ENCODE results near the gene ARHGAP11A. TPM values are rescaled to one million over a fixed set of nuclear protein-coding genes. Genes with fewer than 3 reads are reported as not detected.

The ARHGAP11A gene
- total RNA-seq, 1 donor from 2014 or later: 2.2 TPM

- DNase-seq (ENCODE audit: low read depth): no peak
These were observed 36.9 kb downstream of the ARHGAP11A start for GRCh38 chr15:32652178-32652577.

- peak; percentile 27 for DNase-seq (ENCODE audit: low read depth)
These were observed 40.8 kb downstream of the ARHGAP11A start for GRCh38 chr15:32656091-32656490.

DNA sequence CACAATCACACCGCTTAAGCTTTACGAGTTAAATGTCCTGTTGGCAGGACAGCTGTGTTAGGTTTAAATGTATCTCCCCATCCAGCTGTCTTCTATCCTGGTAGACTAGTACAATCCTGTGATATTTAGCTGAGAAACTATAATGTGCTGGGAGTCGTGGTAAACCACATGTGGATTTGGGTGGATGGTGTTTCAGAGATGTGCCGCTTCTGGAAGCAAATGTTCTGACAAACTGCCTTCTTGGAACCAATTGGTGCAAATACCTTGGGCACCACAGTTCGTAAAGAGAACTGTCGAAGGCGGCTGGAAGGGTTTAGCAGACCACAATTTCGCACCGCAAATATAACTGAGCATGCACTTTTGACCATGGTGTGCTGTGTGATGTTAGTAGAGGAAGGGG, 41.2 kb downstream of the ARHGAP11A start:
- DNase-seq (ENCODE audit: low read depth): peak; percentile 68

- DNase-seq (ENCODE audit: low read depth): no peak
These were observed 42.0 kb downstream of the ARHGAP11A start for GRCh38 chr15:32657198-32657883.

DNA sequence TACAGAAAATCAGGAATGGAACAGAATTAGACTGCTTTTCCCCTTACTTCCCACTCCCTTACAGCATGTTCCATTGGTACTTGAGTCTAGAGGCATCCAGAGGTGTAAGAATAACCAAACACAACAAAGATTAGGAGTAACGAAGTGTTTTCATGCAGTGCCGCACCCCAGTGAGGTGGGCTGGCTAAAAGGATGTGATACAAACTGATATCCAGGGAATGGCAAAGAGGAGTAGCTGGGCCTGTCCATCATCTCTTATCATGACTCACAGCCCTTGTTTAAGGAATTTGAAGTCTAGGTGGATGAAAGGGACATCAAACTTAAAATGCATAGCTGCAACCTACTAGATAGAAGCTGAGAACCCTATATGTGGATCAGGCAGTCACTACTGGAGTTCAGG, 42.6 kb downstream of the ARHGAP11A start:
- DNase-seq (ENCODE audit: low read depth): no peak

DNA sequence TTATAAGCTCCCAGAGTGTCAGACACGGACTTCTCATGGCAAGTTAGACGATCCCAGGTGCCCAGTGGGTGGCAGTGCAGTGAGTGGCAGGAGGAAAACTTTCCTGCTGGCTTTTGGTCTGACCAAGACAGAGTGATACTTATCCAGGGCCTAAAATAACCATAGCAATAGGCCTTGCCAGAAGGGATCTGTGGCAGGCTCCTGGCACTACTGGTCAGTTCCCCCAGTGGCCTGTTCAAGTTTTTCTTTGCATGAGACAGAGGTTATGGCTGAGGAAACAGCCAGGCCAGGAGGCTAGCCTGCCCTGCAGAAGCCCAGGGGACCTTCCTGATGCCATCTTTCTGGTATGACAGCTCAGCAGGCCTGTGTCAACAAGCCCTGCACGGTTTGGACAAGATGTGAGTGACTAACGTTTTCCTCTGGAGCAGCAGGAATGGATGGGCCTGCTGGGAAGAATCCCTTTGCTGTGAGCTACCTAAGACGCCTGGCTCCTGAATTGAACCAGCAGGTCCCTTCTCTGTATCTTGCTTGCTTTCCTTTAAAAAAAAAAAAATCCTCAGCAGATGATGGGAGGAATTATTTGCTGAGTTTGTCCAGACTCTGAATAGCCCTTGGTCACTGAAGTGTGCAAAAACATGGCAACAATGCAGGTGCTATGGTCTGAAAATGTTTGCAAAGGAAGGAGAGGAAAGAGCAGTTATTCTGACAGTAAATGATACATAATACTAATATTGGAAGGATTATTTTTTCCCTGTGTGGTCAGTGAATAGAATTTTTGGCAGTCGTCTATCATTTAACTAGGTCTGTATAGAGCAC, 44.2 kb downstream of the ARHGAP11A start:
- peak; percentile 72 for DNase-seq (ENCODE audit: low read depth)

GRCh38 chr15:32663671-32664070, 48.4 kb downstream of the ARHGAP11A start:
- peak; percentile 45 for DNase-seq (ENCODE audit: low read depth)

- DNase-seq (ENCODE audit: low read depth): no peak
These were observed 49.5 kb downstream of the ARHGAP11A start for GRCh38 chr15:32664796-32665195.

DNA sequence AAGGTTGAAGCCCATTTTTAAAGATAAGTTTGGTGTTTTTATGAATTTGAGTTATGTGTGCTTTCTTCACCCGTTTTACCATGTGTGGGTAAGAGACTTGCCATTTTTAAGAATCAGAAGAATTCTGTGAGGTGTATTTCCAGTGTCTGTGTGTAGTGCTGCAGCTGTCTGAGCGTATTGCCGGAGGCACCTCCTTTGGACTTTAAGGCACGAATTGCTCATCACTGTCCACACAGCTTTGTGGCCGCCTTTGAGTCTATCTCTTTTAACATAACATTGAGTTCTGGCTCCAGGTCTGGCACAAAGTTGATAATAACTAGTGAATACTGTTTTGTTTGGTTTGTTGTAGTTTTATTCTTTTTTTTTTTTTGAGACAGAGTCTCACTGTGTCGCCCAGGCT, 52.0 kb downstream of the ARHGAP11A start:
- no peak for DNase-seq (ENCODE audit: low read depth)

GRCh38 chr15:32668942-32669341, 53.6 kb downstream of the ARHGAP11A start:
- DNase-seq (ENCODE audit: low read depth): no peak

- no peak for DNase-seq (ENCODE audit: low read depth)
These were observed 54.8 kb downstream of the ARHGAP11A start for GRCh38 chr15:32669896-32670611.

DNA sequence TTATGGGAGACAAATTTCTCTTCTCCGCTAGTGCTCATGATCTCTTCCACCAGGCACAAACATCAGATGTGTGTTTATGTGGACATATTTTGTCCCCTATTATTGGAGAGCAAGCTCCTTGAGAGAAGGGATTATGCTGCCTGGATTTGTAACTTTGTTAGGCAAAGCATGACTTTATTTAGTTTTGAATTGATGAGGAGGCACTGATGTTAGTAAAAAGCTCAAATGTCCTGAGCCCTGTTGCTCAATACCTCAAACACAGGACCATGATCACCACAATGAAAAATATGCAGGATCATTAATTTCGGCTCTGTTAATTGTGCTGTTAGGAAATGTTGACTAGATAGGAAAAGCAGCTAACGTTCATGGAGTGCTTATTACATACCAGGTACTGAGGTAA, 55.3 kb downstream of the ARHGAP11A start:
- no peak for DNase-seq (ENCODE audit: low read depth)

DNA sequence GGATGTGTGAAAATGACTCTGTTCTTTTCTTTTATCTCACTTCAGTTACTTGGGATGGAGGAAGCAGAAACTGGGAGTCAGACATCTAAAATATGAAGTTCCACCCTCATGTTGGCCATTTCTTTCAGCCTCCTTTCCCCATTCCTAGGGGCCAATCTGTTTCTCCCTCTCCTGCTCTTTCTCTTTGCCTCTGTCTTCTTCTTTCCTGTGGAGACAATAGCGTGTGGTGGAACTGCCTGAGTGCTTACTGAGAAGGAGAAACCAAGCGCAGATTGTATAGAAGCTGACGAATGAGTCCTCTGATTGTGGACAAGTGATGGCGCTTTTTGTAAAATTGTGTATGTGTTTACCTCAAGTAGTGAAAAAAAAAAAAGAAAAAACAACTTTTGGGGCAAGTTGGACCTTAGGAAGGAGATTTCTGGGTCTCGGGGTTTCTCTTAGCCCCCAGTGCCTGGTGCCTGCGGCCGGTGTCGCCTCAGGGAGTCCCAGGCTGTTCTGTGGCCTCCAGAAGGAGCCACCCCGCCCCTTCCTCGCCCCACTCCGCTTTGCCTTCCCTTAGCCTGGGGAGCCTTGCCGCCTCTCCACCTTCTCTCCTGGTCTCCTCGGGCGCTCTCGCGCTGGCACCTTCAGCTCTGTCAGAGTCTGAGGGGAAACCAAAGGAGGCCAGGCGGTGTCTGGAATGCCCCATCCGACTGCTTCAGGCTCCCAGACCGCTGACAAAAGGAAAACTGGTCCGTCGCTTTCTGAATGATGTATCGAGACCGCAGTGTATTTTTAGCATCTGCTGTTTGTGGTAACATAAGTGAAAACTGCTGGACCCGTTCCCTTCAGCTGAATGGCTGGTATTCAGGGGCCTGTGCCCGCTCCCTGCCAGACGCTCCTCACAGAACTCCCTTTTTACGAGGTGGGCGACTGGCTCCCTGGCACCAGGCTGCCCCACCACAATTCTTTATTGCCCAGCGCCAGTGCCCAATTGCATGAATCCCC, 56.3 kb downstream of the ARHGAP11A start:
- no peak for DNase-seq (ENCODE audit: low read depth)

DNA sequence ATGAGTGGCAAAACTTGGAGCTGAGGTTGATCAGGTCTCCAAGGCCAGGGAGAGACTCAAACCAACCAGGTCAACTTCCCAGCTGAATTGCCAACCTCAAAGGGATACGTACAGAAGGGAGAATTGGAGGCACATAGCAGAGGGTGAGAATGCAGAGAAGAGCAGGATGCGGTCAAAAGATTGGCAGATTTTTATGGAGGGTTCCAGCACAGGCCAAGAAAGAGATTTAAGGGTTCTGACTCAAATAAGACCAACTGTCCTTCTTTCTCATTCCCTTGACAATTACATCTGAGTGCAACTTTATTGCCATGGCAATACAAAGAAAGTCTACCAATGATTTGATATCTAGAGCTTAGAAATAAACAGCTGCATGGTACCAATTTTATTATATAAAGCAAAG, 59.4 kb downstream of the ARHGAP11A start:
- no peak for DNase-seq (ENCODE audit: low read depth)

DNA sequence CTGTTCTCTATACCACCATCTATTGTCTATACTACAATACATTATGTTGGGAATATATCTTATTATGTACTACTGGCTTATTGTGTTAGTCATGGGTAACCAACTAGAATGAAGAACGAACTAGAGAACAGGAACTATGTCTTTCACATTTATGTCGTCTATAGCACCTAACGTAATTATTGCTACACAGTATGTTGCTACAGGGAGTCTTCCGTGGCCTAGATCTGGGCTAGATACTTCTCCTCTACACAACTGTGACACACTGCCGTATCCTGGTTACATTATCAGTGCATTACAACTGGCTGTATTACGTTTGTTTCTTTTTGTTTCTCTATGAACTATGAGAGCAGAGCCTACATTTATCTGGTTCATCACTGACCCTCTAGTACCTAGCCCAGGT, 60.2 kb downstream of the ARHGAP11A start:
- DNase-seq (ENCODE audit: low read depth): no peak

DNA sequence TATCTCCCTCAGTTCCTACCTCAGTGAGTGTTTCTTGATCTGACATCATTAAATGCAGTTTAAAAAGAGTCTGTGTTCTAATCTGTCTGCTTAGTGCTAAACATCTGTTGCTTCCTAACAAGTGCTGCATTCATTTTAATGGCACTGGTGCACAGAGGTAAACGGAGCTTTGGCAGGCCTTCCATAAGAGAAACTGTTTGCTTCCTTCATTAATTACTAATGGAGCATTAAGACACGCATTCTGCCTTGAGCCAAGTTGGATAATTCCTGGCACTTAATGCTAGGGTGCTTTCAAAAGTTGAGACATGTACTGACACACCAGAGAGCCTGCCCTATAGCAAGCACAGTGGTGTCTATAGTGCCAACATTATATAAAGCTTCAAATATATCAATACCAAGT, 60.9 kb downstream of the ARHGAP11A start:
- DNase-seq (ENCODE audit: low read depth): no peak

DNA sequence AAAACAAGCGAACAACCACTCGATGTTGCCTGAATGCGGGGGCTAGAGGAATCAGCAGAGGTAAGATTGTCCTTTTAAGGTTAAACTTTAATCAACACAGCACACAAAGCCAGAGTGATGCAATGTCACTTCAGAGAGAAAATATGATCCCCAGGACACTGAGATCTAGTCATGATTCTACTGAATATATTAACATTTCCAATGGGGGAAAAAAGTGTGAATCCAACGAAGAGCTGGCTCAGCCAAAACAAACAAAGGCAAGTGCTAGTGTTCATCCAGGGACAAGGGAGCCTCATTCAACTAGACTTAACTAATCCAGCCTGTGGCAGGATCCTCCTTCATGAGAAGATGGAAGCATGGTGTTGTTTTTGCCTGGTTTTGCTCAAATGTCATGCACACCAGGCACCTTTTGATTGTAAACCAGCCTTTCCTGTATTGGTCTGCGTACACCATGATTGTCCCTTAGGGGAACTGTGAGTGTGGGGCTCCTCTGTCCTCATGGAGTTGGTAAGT, 62.0 kb downstream of the ARHGAP11A start:
- no peak for DNase-seq (ENCODE audit: low read depth)

GRCh38 chr15:32679298-32679690, 64.0 kb downstream of the ARHGAP11A start:
- no peak for DNase-seq (ENCODE audit: low read depth)

DNA sequence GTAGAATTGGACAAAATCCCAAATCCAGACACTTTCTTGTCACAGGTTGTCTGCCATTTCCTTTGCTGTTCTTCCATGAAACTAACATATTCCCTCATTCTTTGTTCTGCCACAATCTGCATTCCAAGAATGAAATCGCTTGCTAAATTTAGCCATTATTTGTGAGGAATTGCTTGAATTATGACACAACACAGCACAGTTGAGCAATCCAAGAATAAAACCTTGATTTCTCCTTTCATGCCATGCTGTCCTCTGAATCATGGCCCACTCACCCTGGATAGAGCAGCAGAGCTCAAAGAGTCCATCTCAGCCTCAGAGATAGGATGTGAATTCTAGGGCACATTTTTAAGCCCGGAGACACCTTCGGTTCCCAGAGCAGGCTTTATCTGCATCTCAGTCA, 67.3 kb downstream of the ARHGAP11A start:
- DNase-seq (ENCODE audit: low read depth): peak; percentile 71

DNA sequence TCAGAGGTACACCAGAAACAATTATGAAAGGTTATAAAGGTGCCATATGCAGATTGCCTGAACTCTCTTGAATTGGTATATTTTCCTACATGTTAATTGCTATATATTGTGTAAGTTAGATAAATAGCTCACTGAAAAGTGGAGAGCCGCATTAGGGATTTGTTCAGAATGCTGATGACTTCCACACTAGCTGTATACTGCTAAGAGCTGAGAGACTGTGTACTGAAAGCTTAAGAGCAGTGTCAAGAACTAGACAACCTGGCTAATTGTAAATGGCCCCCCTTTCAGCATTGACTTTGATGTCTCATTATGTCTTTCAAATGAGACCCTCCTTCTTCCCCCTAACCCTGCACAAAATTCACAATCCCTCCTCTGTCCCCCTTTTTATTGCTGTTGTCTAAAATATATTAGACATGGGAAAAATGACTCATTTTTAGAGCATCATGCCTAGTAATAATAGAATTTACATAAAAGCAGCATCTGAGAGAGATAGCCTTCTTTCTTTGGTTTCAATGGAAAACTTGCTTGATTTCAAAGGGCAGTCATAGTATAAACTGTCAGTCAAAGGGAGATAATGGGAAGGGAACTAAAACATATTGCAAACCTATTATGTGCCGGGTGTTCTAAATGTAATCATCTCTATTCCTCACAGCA, 67.8 kb downstream of the ARHGAP11A start:
- DNase-seq (ENCODE audit: low read depth): no peak

Data from myocyte (in vitro differentiated cells).